Fibroblast of the conjunctiva (primary cell): ENCODE data around the gene CCNB2.
"Not testable (repeated sequence)": the region's sequence is repeated elsewhere in the genome, so short reads cannot be mapped to it uniquely, and the experiment has no call there.

ENCODE experiments used
- DNase-seq: peaks from one replicate; pipeline ENCODE4 v3.0.0-alpha.2; 2010; ENCODE audit warnings: low read depth

Gene CCNB2

DNA sequence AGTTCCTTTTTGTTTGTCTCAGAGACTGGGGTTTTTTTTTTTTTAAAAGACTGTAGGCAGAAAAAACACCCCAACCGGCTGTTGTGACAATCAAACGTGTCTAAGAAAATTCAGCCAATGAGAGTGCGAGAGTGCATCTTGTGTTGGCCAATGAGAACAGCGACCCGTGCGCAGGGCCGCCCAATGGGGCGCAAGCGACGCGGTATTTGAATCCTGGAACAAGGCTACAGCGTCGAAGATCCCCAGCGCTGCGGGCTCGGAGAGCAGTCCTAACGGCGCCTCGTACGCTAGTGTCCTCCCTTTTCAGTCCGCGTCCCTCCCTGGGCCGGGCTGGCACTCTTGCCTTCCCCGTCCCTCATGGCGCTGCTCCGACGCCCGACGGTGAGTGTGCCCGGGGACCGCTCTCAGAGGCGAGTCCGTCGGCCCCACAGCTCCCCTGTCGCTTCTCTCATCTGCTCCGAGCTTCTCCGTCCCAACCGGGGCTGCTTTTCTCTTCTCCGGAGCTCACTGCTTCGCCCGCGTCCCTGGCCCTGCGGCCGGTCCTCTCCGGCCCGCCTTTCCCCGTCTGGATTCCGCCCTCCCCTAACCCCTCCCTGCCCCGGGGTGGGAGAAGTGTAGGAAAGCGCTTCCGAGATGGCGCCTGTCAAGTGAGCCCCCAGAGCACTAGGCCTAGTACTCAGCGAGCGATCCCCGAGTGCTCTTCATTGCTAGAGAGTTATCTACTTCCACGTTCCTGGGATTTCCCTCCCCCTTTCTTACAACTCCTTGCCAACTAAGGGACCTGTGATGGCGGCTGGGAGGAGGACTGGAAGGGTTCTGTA lies at the start of gene CCNB2:
Gene CCNB2 (plus strand): TSS at position 235 of the 821 bp plus-strand sequence. CDS start 123 bp downstream, at position 358.
- peak; percentile 92 for DNase-seq

GRCh38 chr15:59059076-59059597 lies 45.8 kb upstream of the CCNB2 start:
- DNase-seq: no peak

GRCh38 chr15:59060348-59060747 lies 44.6 kb upstream of the CCNB2 start:
- no peak for DNase-seq

- DNase-seq: no peak
Observed at GRCh38 chr15:59063042-59063441, 41.9 kb upstream of the CCNB2 start.

- no peak for DNase-seq
Observed at GRCh38 chr15:59069430-59069829, 35.5 kb upstream of the CCNB2 start.

- no peak for DNase-seq
Observed at GRCh38 chr15:59074607-59075006, 30.3 kb upstream of the CCNB2 start.

- no peak for DNase-seq
Observed at GRCh38 chr15:59087731-59088130, 17.2 kb upstream of the CCNB2 start.

GRCh38 chr15:59094077-59094476 lies 10.9 kb upstream of the CCNB2 start:
- DNase-seq: no peak

- no peak for DNase-seq
Observed at GRCh38 chr15:59096429-59096828, 8.5 kb upstream of the CCNB2 start.

GRCh38 chr15:59099162-59099685 lies 5.7 kb upstream of the CCNB2 start:
- no peak for DNase-seq

DNA sequence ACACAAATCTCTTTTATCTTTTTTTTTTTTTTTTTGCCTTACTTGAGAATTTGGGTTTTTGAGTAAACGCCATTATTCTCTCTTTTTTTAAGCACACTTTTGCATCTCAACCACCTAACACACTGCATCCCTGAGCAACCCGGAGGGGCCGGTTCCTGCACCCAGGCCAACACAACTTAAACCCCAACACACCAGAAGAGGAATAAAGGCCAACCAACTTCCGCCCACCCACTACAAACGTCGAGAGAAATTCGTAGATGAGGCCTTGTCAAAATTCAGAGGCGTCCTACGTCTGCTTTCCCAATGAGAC lies 389 bp upstream of the CCNB2 start:
- no peak for DNase-seq

- DNase-seq: no peak
Observed at GRCh38 chr15:59105854-59106253, 908 bp downstream of the CCNB2 start.

GRCh38 chr15:59111251-59111650 lies 6.3 kb downstream of the CCNB2 start:
- DNase-seq: no peak

DNA sequence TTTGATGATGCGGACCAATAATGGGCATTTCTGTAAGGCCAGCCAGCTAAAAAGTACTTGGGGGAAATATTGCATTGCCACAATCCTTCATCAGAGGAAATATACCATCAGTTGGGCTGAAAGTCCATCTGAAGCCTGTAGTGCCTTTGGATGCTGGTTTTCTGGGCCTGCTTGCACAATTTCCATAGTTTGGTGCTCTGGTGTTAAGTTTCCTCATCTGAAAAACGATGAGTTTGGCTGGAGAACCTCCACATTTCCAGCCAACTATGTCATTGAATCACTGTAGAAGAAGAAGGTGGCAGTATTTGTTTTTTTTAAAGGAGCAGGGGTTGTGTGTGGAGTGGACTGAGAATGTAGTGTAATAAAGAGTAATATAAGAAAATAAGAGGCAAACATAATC lies 10.1 kb downstream of the CCNB2 start:
- DNase-seq: no peak

GRCh38 chr15:59116141-59116540 lies 11.2 kb downstream of the CCNB2 start:
- DNase-seq: no peak

GRCh38 chr15:59116771-59117170 lies 11.8 kb downstream of the CCNB2 start:
- no peak for DNase-seq

DNA sequence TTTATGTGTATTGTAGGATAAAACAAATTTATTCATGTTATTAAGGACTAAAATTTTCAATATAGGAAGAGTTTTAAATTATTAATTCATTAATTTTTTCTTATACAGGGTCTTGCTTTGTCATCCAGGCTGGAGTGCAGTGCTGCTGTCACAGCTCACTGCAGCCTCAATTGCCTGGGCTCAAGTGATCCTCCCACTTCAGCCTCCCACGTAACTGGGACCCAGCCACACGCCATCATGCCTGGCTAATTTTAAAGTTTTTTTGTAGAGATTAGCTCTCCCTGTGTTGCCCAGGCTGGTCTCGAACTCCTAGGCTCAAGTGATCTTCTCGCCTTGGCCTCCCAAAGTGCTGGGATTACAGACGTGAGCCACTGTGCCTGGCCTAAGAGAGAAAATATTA lies 14.7 kb downstream of the CCNB2 start:
- no peak for DNase-seq

DNA sequence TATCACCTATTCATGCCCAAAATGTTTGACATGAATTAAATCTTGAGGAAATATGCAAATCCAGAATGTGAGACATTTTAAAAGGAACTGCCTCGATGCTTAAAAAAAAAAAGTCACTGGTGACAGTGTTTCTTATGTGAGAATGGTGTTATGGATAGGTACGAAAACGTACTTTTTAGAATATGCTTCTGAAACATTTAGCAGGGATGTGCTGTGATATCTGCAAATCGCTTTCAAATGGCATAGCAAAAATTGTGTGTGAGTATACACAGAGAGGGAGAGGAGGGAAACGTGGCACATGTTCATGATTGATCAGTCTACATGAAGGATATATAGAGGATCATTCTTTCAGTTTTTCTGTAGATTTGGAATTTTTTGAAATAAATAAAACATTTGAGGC lies 16.0 kb downstream of the CCNB2 start:
- DNase-seq: no peak

- no peak for DNase-seq
Observed at GRCh38 chr15:59124261-59124660, 19.3 kb downstream of the CCNB2 start.

- not testable (repeated sequence) for DNase-seq
Observed at GRCh38 chr15:59125683-59126082, 20.7 kb downstream of the CCNB2 start.

- DNase-seq: not testable (repeated sequence)
Observed at GRCh38 chr15:59127255-59127654, 22.3 kb downstream of the CCNB2 start.

DNA sequence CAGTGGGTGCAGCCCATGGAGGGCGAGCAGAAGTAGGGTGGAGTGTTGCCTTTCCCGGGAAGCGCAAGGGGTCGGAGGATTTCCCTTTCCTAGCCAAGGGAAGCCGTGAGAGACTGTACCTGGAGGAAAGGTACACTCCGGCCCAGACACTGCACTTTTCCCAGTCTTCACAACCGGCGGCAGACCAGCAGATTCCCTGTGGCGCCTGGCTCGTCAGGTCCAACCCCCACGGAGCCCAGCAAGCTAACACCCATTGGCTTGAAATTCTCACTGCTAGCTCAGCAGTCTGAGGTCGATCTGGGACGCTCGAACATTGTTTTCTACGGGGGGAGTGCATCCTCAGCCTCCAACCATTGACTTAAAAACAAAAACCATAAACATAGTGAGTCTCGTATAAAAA lies 26.5 kb downstream of the CCNB2 start:
- DNase-seq: no peak

- DNase-seq: no peak
Observed at GRCh38 chr15:59131969-59132562, 27.1 kb downstream of the CCNB2 start.
